Bronchial epithelial cell (primary cell): ENCODE data around the gene SCD5. TPM values are rescaled to one million over a fixed set of nuclear protein-coding genes. Genes with fewer than 3 reads are reported as not detected.

Experiments used
- DNase-seq: peaks from one replicate; pipeline ENCODE4 v3.0.0-alpha.2; 2010; ENCODE audit warnings: low read depth
- FAIRE-seq: peaks from 2 replicates; lab custom pipeline; 2011; peaks lifted over from hg19 to GRCh38; lab: Jason Lieb, UNC
- H3K27me3 ChIP-seq: 2 replicates; pipeline ENCODE4 v1.5.1; 2011; ENCODE audit warnings: low read length; ENCODE audit not compliant: control insufficient read depth, insufficient read depth
- H3K36me3 ChIP-seq: 2 replicates; pipeline ENCODE4 v1.5.1; 2011; ENCODE audit warnings: low read length; ENCODE audit not compliant: control insufficient read depth, insufficient read depth
- H3K4me3 ChIP-seq: 2 replicates; pipeline ENCODE4 v1.5.1; 2011; ENCODE audit warnings: mild to moderate bottlenecking, low read depth, low read length, control low read depth
- total RNA-seq: library from RNA; depleted of rRNA; stranded (reverse); fragments of >200 nt; gene quantifications from 2 replicates; pipeline ENCODE4 v1.2.1, GENCODE V29; 2014
- TF ChIP-seq, protein P1 (sequence below): IDR thresholded peaks from 2 replicates; pipeline ENCODE4 v1.5.1; 2011; ENCODE audit warnings: mild to moderate bottlenecking, moderate library complexity, low read length, control low read depth, inconsistent platforms; ENCODE audit not compliant: insufficient read depth, severe bottlenecking

The SCD5 gene
- total RNA-seq, 1 donor from 2014 or later, result 1.3 TPM

DNA sequence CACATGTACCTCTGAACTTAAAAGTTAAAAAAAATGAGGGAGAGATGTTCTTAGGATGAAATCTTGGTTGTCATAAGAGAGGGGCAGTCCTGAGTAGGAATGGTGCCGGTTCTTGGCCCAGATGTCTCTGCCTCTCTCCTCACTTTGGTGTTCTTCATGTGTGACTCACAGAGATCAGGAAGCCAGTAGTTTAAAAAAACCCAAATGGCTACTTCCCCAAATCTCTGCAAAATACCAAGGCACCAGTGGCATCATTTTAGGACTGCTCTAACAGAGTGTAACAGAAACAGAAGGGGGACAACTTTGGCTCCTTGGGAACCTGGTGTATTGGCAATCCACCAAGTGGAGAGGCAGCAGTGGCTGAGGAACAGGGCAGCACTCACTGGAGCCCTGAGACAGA lies 116.8 kb downstream of the SCD5 start:
- H3K27me3 ChIP-seq, result no peaks in the 10 kb centered on the region
- TF ChIP-seq, protein P1, sequence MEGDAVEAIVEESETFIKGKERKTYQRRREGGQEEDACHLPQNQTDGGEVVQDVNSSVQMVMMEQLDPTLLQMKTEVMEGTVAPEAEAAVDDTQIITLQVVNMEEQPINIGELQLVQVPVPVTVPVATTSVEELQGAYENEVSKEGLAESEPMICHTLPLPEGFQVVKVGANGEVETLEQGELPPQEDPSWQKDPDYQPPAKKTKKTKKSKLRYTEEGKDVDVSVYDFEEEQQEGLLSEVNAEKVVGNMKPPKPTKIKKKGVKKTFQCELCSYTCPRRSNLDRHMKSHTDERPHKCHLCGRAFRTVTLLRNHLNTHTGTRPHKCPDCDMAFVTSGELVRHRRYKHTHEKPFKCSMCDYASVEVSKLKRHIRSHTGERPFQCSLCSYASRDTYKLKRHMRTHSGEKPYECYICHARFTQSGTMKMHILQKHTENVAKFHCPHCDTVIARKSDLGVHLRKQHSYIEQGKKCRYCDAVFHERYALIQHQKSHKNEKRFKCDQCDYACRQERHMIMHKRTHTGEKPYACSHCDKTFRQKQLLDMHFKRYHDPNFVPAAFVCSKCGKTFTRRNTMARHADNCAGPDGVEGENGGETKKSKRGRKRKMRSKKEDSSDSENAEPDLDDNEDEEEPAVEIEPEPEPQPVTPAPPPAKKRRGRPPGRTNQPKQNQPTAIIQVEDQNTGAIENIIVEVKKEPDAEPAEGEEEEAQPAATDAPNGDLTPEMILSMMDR, result no peak
- no peaks in the 10 kb centered on the region for H3K36me3 ChIP-seq
- no peak for DNase-seq
- no peak for FAIRE-seq
- H3K4me3 ChIP-seq, result no peak overlapping the region

DNA sequence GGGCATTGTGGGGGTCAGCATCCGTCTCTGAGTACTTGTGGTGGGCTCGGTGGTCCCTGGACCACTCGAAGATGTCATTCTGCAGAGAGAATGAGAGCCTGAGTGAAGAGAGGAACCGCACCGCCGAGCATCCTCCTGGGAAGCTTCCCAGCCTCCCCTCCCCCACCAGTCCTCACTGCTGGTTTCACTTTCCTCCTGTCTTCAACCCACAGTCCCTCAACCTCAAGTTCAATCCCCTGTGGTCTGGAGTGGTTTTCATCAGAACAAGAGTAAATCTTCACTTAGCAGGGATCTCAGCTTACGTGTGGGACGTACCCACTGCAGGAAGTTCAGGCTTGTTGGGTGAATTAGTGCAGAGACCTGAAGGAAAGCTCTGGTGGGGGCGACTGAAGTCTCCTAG lies 117.8 kb downstream of the SCD5 start:
- FAIRE-seq, result no peak

DNA sequence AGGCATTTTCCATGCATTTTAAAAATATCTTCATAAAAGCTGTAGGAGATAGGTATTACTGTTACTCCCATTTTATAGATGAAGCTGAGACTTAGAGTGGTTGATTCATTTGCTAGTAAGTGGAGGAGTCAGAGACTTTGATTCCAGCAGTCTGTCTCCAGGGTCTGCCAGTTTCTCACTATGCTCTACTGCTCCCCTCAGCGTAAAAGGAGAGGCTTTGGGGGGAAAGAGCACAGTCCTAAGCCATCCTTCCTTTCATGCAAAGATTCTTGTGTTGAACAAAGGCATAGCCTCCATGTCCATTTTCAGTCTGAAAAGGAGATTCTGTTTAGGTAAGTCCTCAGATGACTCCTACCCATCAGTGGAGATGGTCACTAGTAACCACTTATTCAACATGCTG lies 119.1 kb downstream of the SCD5 start:
- no peaks in the 10 kb centered on the region for H3K27me3 ChIP-seq
- no peak for DNase-seq
- TF ChIP-seq, protein P1, result no peak
- FAIRE-seq, result no peak
- no peak overlapping the region for H3K4me3 ChIP-seq
- no peaks in the 10 kb centered on the region for H3K36me3 ChIP-seq

More for the DNA sequence above, 117.8 kb downstream of the SCD5 start:
- Histone ChIP-seq H3K36me3 (no peaks in the 10 kb centered on the region), H3K27me3 (no peaks in the 10 kb centered on the region), H3K4me3 (no peak overlapping the region)
- TF ChIP-seq, protein P1, result no peak
- DNase-seq, result no peak

DNA sequence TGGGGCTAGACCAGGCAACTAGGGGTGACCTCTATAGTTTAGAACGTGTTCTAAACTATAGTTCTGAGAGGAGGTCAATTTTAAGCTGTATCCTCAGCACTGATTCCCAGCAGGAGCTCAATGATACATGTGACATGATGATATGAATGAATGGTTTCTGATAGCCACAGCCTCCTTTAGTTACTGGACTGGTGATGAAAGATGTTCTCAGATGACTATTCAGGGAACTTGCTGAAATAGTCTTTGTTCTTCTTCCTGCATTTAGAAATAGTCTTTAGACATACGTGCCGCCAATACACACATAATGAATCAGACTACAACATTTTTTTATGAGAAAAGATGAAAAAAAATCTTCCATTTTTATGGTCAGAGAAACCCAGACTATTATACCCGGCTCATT lies 120.5 kb downstream of the SCD5 start:
- TF ChIP-seq, protein P1, result no peak
- no peaks in the 10 kb centered on the region for H3K36me3 ChIP-seq
- no peaks in the 10 kb centered on the region for H3K27me3 ChIP-seq
- FAIRE-seq (no peak), DNase-seq (peak; percentile 8)
- H3K4me3 ChIP-seq, result no peak overlapping the region

DNA sequence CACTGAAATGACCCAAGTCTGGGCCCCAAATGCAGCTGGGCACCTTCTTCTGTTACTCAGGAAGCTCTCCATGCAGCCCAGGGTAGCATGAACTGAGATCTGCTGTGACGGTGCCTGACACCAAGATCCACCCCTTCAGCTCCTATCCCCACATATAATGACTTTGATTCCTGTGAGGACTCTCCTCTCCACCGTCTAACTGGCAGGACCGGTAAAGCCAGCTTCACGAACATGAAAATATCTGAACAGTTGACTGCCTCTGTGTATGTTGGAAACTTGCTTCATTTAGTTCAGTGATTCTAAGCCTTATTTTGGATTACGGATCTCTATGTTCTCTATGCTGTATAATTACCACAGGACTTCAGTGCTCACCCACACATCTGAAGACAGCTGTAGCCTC lies 121.3 kb downstream of the SCD5 start:
- peak; percentile 31 for DNase-seq
- Histone ChIP-seq H3K4me3 (no peak overlapping the region), H3K27me3 (no peaks in the 10 kb centered on the region), H3K36me3 (no peaks in the 10 kb centered on the region)
- TF ChIP-seq, protein P1, result no peak
- peak; percentile 47 for FAIRE-seq

DNA sequence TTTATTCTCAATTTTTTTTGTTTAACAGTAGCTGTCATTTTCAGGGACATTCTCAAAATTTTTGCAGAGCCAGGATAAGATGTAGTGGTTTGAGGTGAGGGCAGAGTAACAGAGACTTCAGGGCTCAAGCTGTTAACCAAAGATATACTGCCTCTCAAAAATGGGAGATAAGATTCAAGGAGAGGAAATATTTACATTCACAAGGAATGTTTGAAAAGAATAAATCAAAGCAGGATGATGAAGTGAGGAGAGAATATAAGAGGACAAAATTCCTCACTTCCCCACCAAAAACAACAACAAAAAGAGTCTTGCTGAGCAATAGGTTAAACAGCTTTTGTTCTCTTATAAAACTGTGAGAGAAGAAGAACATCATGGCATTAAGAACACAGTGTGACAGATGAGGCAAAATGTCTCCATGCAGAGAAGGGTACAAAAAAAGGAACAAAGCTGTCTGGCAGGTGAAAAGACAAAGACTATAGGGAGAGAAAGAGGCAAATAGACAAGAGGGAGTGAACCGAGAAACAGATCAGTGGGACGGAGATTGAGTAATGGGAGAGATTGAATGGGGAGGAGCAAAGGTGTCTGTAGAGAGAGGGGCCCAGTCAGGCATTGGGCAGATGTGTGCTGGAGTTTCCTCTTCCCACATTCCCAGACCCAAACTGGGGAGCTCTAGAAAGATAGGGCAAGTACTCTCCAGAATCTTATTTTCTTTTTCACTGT lies 130.7 kb downstream of the SCD5 start:
- FAIRE-seq, result no peak
- no peaks in the 10 kb centered on the region for H3K36me3 ChIP-seq
- TF ChIP-seq, protein P1, result no peak
- H3K4me3 ChIP-seq, result no peak overlapping the region
- H3K27me3 ChIP-seq, result no peaks in the 10 kb centered on the region
- no peak for DNase-seq
